GM19240 (cell line): ENCODE measurements around the gene CA5A.

Source experiments
- DNase-seq: peaks from one replicate; pipeline ENCODE4 v3.0.0; 2011; ENCODE audit warnings: low spot score; ENCODE audit not compliant: insufficient read length

The CA5A gene

DNA sequence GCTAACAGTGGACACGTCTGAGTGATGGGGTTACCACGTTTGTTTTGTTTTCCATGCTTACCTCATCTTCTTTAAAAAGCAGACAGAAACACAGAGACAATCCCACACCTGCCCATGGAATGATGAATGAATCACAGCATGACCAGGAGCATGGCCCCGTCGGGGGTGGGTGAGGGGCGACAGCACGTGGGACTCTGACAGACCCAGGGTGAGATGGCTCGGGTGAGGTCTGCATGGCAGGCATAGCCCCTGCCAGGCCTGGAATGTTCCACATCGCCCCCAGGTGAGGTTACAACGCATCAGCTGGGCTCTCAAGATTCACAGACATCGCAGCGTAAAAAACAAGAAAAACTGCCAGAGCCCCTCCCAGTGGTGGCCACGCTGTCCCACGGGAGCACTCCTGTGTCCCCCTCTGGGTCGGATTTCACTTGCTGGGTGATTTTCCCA lies 85.2 kb downstream of the CA5A start:
- no peak for DNase-seq

DNA sequence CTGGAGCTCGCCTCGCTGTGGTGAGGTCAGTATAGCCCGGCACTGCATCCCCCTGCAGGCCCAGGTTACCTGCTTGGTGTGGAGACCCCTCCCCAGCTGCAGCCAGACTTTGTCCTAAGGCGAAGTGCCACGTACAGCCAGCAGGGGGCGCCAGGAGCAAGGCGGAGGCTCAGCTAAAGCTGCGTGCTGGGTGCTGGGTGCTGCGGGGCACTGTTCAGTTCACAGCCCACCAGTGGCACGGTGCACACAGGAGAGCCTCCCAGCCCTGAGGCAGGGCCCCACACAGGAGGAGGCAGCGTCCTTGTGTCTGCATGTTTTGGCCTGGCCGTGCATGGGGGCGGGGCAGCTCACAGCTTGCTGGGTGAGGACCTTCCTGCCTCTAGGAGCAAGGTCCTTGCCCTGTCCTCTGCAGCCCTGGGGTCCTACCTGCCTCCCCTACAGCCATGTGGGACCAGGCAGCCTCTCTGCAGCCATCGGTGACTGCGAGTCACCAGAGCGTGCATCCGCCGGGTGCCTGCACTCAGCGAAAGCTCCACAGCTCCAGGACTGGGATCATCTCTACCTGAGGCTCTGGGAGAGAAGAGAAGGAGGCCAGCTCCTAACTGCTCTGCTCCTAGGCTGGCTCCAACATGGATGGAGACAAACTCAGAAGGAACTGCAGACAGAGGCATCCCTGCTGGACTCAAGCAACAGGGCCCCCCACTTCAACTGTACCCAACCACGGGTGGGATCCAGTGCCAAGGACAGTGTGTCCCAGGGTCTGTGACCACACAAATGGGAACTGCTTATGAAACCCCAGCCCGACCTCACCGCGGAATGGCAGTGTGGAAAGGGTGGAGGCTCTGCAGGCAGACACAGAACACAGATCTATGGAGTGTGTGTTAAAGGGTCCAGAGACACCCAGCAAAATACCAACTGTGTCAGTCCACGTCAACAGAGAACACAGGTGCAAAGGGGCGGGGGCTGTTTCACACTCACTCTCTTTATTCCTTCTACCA lies 86.0 kb downstream of the CA5A start:
- peak; percentile 87 for DNase-seq

DNA sequence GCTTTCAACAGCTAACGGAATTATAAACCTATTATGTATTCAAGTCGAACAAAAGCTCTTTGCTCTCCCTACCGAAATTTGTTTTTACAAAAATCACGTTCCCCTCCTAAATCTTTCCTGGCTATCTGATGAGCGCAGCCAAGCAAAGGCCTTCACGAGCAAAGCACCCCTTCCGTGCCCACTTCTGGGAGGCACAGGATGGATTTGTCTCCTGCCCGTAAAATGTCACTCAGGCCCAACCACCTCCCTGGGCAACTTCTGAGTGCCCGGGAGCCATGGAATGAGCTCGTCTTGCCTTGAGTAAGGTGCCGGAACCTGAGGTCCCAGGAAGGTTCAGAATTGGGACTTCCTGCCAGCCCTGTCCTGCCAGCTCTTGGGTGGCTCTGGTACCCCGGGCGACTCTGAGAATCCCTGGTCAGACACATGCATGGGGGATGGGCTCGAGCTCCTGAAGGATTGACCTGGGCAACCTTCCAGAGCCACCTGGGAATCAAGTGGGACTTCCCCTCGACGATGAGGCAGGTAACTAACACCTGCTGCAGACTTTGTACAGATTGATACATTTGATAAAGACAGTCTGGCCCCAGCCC lies 86.8 kb downstream of the CA5A start:
- no peak for DNase-seq

- no peak for DNase-seq
Measured at GRCh38 chr16:87848676-87849345, 87.5 kb downstream of the CA5A start.

- DNase-seq, result no peak
Measured at GRCh38 chr16:87847785-87848675, 88.3 kb downstream of the CA5A start.

GRCh38 chr16:87847467-87847784 lies 88.9 kb downstream of the CA5A start:
- no peak for DNase-seq

DNA sequence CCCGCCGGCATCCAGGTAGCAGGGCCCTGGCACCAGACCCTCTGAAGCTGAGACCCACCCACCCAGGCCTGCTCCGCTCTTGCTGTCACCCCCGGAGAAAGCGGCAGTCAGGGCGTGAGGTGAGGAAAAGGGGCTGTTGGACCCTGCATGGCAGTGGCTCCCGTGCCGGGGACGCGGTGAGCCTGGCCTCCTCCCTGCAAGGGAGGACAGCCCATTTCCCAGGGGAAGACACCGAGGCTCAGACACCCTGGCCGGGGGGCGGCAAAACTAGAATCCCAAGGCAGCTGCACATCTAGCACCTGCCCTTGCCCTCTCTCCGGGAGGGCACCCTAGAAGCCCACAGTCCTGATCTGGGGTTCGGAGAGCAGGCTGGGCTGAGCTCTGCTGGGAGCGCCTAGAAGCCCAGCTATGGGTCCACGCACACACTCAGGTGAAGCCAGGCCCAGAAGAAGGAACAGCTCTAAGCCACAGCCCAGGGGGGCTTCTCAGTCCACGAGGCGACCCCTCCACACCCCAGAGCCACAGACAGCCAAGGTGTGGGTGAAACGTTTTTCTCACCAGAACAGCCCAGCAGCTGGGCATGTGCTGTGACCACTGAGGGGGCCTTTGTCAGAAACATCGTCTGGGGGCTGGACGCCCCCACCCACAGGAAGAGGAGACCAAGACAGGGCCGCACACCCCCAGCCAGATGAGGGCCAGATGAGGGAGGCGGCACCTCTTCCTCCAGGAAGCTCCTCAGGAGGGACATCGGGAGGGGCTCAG lies 89.4 kb downstream of the CA5A start:
- no peak for DNase-seq

DNA sequence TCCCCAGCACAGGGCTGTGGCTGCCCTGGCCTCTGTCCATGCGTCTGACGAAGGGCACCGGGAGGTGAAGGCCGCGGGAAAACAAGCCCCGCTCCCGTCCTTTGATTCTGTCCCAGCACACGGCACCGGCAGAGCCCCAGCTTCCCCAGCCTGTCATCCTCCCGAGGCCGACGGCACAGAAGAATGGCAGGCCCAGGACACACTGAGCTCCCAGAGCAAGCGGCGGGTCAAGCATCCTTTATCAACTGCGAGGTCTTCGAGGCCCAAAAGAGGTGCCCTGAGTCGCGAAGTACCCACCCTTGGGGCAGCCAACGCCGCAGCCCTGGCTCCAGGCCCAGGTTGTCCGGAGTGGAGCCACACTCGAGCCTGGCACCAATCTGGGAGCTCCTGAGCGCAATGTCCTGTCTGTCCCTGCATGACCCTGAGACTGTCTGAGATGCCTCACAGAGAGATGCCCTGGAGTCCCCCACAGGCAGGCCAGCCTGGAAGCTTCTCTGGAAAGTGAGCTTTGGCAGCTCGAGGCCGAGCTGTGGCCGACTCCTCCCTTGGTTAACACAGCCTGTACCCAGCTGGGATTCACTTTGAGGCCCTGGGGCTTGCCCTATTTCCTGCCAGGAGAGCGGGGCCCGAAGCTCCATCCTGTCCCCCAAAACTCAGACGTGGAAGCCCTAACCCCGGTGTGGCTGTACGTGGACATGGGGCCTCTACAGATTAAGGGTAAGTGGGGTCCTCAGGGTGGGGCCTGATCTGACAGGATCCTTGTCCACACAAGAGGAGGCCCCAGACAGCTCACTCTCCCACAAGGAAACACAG lies 90.3 kb downstream of the CA5A start:
- DNase-seq, result no peak

GRCh38 chr16:87845213-87845612 lies 91.1 kb downstream of the CA5A start:
- DNase-seq, result no peak

GRCh38 chr16:87844809-87845208 lies 91.5 kb downstream of the CA5A start:
- DNase-seq, result no peak

GRCh38 chr16:87844120-87844733 lies 92.1 kb downstream of the CA5A start:
- DNase-seq, result no peak

DNA sequence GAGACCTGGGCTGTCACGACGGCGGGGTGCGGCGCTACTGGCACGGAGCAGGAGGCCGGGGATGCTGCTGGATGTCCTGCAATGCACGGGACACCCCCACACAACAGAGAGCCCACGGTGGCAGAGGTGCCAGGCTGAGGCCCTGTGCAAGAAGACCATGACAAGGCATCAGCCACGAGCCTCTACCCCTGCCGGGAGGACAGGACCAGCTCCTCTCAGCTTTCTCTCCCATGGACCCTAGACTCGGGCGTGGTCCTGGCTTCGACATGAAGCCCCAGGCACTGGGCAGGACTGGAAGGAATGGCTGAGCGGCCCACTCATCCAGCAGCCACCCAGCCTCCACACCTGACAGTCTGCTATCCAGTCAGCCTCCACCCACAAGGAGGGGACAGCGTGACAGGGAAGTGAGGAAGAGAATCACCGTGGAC lies 92.6 kb downstream of the CA5A start:
- no peak for DNase-seq

GRCh38 chr16:87842209-87842869 lies 94.0 kb downstream of the CA5A start:
- no peak for DNase-seq

GRCh38 chr16:87841340-87842208 lies 94.8 kb downstream of the CA5A start:
- no peak for DNase-seq

GRCh38 chr16:87840271-87840978 lies 95.9 kb downstream of the CA5A start:
- DNase-seq, result no peak

- no peak for DNase-seq
Measured at GRCh38 chr16:87839542-87840270, 96.6 kb downstream of the CA5A start.
